Fibroblast of the aortic adventitia (primary cell): ENCODE measurements around the gene KLHL40. TPM values are rescaled to one million over a fixed set of nuclear protein-coding genes. Genes with fewer than 3 reads are reported as not detected.

Experiments used
- DNase-seq: peaks from one replicate; pipeline ENCODE4 v3.0.0-alpha.2; 2010; ENCODE audit warnings: low read depth
- H3K4me3 ChIP-seq: 2 replicates; pipeline ENCODE4 v1.5.1; 2011; ENCODE audit warnings: low read depth, mild to moderate bottlenecking, control low read depth, low read length, moderate library complexity
- CTCF ChIP-seq: IDR thresholded peaks from 2 replicates; pipeline ENCODE4 v1.5.1; 2011; ENCODE audit warnings: mild to moderate bottlenecking, low read length, control low read depth, inconsistent platforms; ENCODE audit not compliant: insufficient read depth
- total RNA-seq: library from RNA; depleted of rRNA; stranded (reverse); fragments of >200 nt; gene quantifications from 2 replicates; pipeline ENCODE4 v1.2.3, GENCODE V29; 2012; ENCODE audit warnings: low replicate concordance

KLHL40 gene
- total RNA-seq, 1 donor, result not detected

- DNase-seq, result no peak
- no peak for TF ChIP-seq CTCF
- H3K4me3 ChIP-seq, result no peak overlapping the region
These were observed 45.5 kb downstream of the KLHL40 start for GRCh38 chr3:42730706-42731420.

- H3K4me3 ChIP-seq, result no peak overlapping the region
- TF ChIP-seq CTCF, result no peak
- DNase-seq, result no peak
These were observed 46.3 kb downstream of the KLHL40 start for GRCh38 chr3:42731476-42732195.

GRCh38 chr3:42732196-42732828 lies 47.0 kb downstream of the KLHL40 start:
- H3K4me3 ChIP-seq, result no peak overlapping the region
- no peak for TF ChIP-seq CTCF
- no peak for DNase-seq

GRCh38 chr3:42732829-42733459 lies 47.6 kb downstream of the KLHL40 start:
- H3K4me3 ChIP-seq, result no peak overlapping the region
- DNase-seq, result no peak
- no peak for TF ChIP-seq CTCF

GRCh38 chr3:42733501-42734262 lies 48.3 kb downstream of the KLHL40 start:
- DNase-seq, result no peak
- no peak for TF ChIP-seq CTCF

GRCh38 chr3:42734263-42734860 lies 49.0 kb downstream of the KLHL40 start:
- TF ChIP-seq CTCF, result no peak
- H3K4me3 ChIP-seq, result no peak overlapping the region
- no peak for DNase-seq

More at GRCh38 chr3:42733501-42734262, 48.3 kb downstream of the KLHL40 start:
- no peak overlapping the region for H3K4me3 ChIP-seq
